Thoracic aorta (tissue), 2 donors: ENCODE measurements around the gene NOC2L. TPM values are rescaled to one million over a fixed set of nuclear protein-coding genes. Genes with fewer than 3 reads are reported as not detected.

ENCODE experiments used
- ATAC-seq: fragments of 150-250 bp; one replicate; pipeline ENCODE4 v1.8.0; 2017; ENCODE audit warnings: low read depth; ENCODE audit not compliant: insufficient number of reproducible peaks, low FRiP score
- DNase-seq: peaks from one replicate; pipeline ENCODE4 v3.0.0-alpha.2; 2020; ENCODE audit warnings: low spot score
- H3K27ac ChIP-seq, 2 donors: fragments of 200-600 bp; sonication (generic); 1 replicate in 1 of 2; 2 replicates in 1 of 2; pipeline ENCODE4 v1.5.1; 2016; ENCODE audit warnings: mild to moderate bottlenecking in 2 of 2, moderate library complexity in 2 of 2
- H3K27me3 ChIP-seq: fragments of 200-600 bp; sonication (generic); replicated peaks from 2 replicates; pipeline ENCODE4 v1.6.0; 2016; ENCODE audit warnings: mild to moderate bottlenecking; ENCODE audit not compliant: insufficient read depth
- H3K36me3 ChIP-seq: fragments of 200-600 bp; sonication (generic); one replicate; pipeline ENCODE4 v1.5.1; 2016
- H3K4me1 ChIP-seq, 2 donors: fragments of 200-600 bp; sonication (generic); 1 replicate in 1 of 2; 2 replicates in 1 of 2; pipeline versions ENCODE4 v1.5.1 to v1.6.0; 2016; ENCODE audit warnings: low read depth in 2 of 2, mild to moderate bottlenecking in 1 of 2; ENCODE audit not compliant: control insufficient read depth in 1 of 2
- H3K4me3 ChIP-seq: fragments of 200-600 bp; sonication (generic); 2 replicates; pipeline ENCODE4 v1.5.1; 2016; ENCODE audit warnings: mild to moderate bottlenecking
- H3K9me3 ChIP-seq: fragments of 200-600 bp; sonication (generic); 2 replicates; pipeline ENCODE4 v1.5.1; 2016
- total RNA-seq, 2 donors: library from RNA; depleted of rRNA; stranded (reverse); fragments of >200 nt; gene quantifications; one replicate each; pipeline versions ENCODE4 v1.1.0 to v1.2.3, GENCODE V29; 2016
- TF ChIP-seq, protein P1 (sequence below): fragments of 200-600 bp; sonication (generic); IDR thresholded peaks from one replicate; pipeline ENCODE4 v1.5.1; 2019; ENCODE audit warnings: antibody characterized with exemption

Gene NOC2L
- total RNA-seq, 2 donors from 2014 or later = 33.8 to 47.2 TPM

- H3K27me3 ChIP-seq = no peaks in the 10 kb centered on the region
- H3K4me3 ChIP-seq = peak overlapping the region; percentile 65
- H3K9me3 ChIP-seq = no peaks in the 10 kb centered on the region
- DNase-seq (no peak), ATAC-seq (no peak)
- no peaks in the 10 kb centered on the region for H3K36me3 ChIP-seq
- TF ChIP-seq, protein P1, sequence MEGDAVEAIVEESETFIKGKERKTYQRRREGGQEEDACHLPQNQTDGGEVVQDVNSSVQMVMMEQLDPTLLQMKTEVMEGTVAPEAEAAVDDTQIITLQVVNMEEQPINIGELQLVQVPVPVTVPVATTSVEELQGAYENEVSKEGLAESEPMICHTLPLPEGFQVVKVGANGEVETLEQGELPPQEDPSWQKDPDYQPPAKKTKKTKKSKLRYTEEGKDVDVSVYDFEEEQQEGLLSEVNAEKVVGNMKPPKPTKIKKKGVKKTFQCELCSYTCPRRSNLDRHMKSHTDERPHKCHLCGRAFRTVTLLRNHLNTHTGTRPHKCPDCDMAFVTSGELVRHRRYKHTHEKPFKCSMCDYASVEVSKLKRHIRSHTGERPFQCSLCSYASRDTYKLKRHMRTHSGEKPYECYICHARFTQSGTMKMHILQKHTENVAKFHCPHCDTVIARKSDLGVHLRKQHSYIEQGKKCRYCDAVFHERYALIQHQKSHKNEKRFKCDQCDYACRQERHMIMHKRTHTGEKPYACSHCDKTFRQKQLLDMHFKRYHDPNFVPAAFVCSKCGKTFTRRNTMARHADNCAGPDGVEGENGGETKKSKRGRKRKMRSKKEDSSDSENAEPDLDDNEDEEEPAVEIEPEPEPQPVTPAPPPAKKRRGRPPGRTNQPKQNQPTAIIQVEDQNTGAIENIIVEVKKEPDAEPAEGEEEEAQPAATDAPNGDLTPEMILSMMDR = no peak
- no peak overlapping the region for H3K27ac ChIP-seq
- H3K4me1 ChIP-seq = peaks cover 6 to 39% of the 10 kb centered on the region in 2 donors
Measured at GRCh38 chr1:925561-926421, 33.3 kb downstream of the NOC2L start.

DNA sequence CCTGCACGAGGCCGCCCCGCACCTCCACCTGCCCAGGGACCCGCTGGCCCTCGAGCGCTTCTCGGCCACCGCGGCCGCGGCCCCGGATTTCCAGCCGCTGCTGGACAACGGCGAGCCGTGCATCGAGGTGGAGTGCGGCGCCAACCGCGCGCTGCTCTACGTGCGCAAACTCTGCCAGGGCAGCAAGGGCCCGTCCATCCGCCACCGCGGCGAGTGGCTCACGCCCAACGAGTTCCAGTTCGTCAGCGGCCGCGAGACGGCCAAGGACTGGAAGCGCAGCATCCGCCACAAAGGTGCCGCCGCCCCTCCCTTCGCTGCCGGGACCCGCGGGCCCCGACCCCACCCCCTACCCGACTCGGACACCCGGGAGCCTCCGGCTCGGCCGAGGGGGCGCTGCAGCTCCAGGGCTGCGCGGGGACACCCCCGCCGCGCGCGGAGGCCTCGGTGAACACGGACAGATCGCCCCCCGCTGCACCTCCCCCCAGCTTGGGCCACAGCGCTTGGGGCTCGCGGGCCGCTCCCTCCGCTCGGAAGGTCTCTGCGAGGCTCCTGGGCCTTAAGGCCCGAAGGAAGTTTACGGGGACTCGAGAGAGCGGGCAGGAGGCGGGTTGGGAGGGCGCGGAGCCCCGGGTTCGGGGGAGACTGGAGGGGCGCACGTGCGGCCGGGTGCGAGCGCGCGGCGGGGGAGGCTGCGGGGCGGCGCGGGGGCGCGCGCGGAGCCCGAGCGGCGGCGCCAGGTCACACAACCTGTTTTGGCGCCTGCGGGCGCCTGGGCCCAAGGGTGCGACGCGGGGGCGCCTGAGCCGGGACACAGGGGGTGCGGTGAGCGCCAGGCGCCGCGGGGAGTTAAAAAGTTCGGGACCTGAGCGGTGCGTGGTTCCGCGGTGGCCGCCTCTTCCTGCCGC is 34.1 kb downstream of the NOC2L start:
- no peaks in the 10 kb centered on the region for H3K27me3 ChIP-seq
- no peaks in the 10 kb centered on the region for H3K9me3 ChIP-seq
- H3K4me3 ChIP-seq = peak overlapping the region; percentile 65
- TF ChIP-seq, protein P1 = no peak
- no peak overlapping the region for H3K27ac ChIP-seq
- H3K36me3 ChIP-seq = no peaks in the 10 kb centered on the region
- peaks cover 8 to 47% of the 10 kb centered on the region in 2 donors for H3K4me1 ChIP-seq
- ATAC-seq (no peak), DNase-seq (no peak)

GRCh38 chr1:923991-924655 is 34.9 kb downstream of the NOC2L start:
- Histone ChIP-seq H3K27me3 (no peaks in the 10 kb centered on the region), H3K9me3 (no peaks in the 10 kb centered on the region), H3K27ac (no peak overlapping the region), H3K4me1 (peaks cover 8 to 47% of the 10 kb centered on the region in 2 donors), H3K36me3 (no peaks in the 10 kb centered on the region), H3K4me3 (peak overlapping the region; percentile 65)
- ATAC-seq = no peak
- no peak for DNase-seq
- TF ChIP-seq, protein P1 = no peak

DNA sequence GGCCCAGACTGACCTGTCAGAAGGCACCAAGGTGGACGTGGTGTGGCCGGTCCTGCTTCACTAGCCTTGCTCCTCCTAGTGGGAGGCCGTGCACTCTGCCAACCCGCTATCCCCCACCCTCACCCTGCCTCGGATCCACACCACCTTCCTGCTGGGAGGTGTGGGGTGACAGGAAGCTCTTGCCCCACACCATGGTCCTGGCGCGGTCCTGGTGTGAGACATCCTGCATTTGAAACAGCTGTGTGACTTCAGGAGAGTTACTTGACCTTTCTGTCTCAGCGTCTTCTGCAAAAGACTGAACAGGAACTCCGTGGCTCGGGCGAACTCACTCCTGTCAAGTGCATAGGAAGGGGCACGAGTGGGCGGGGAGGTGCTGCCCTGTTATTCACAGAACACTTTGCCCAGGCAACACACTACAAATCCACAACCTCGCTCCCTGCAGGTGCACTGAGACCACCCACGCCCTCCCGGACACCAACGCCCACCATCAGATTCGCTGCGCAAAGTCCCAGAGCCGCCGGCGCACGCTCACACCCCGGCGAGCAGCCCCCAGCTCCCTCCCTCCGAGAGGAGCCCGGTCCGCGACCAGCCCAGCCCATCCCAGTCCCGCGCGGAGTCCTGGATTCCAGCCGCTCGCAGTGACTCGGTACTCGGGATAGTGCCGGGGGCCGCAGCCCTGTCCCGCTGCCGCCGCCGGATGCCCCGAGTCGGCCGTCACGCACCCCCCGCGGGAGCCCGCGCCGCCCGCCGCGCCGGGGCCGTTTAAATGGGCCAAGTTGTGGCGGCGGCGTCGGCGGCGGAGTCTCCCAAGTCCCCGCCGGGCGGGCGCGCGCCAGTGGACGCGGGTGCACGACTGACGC is 35.7 kb downstream of the NOC2L start, which contains the start of gene SAMD11:
TSS of gene SAMD11 (plus strand) at position 793 of the 860 bp plus-strand sequence. CDS start 509 bp downstream, outside the sequence.
- H3K36me3 ChIP-seq = no peaks in the 10 kb centered on the region
- peaks cover 8 to 47% of the 10 kb centered on the region in 2 donors for H3K4me1 ChIP-seq
- peak; percentile 43 for DNase-seq
- peak; percentile 33 for ATAC-seq
- H3K27me3 ChIP-seq = no peaks in the 10 kb centered on the region
- TF ChIP-seq, protein P1 = no peak
- no peaks in the 10 kb centered on the region for H3K9me3 ChIP-seq
- no peak within 1 kb of the TSS for H3K27ac ChIP-seq
- H3K4me3 ChIP-seq = peak within 1 kb of the TSS; percentile 65
